Measurements from ENCODE around the gene RSPO3.

DNA sequence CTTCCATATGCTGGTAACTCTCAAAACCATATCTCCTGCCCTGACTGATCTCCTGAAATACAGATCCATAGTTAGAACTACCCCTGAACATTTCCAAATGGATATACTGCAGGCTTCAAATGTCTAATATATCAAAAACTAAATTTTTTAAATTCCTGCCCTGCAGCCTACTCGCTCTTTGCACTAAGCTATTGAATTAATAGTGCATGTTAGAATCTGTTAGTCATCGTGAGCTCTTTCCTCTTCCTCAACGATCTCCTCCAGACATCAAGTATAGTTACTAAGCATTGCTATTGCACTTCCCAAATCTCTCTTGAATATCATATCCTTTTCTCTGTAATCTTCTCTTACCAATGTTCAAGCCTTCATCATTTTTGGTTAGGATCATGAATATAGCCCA, 26.0 kb upstream of the RSPO3 start:
- TF ChIP-seq GATA3 (IDR thresholded peaks at IDR 0.05; ENCODE audit: low read depth, low read length): no peak
- TF ChIP-seq GATA2 (IDR thresholded peaks at IDR 0.05; ENCODE audit: low read depth, low read length): no peak

All from SH-SY5Y (cell line).